Heart right ventricle (tissue), 16 donors: ENCODE results near the gene PANX2. TPM values are rescaled to one million over a fixed set of nuclear protein-coding genes. Genes with fewer than 3 reads are reported as not detected.

ENCODE experiments used
- ATAC-seq, 8 donors: fragments of 200-7000 bp; cut with Tn5 transposase; one replicate each; pipeline ENCODE4 v1.9.1; 2020; ENCODE audit warnings: mild to moderate bottlenecking in 8 of 8, moderate library complexity in 8 of 8, moderate number of reproducible peaks in 1 of 8
- DNase-seq, 2 donors: peaks; one replicate each; pipeline ENCODE4 v3.0.0-alpha.2; 2020
- H3K27ac ChIP-seq, 10 donors: fragments of 200-600 bp; sonication (generic) in 2 of 10; one replicate each; pipeline versions ENCODE4 v1.5.0 to v1.8.0; 2020 to 2022; ENCODE audit warnings: mild to moderate bottlenecking in 3 of 10
- H3K27me3 ChIP-seq, 7 donors: fragments of 200-600 bp; one replicate each; pipeline ENCODE4 v1.8.0; 2021 to 2022; ENCODE audit warnings: mild to moderate bottlenecking in 2 of 7
- H3K36me3 ChIP-seq, 9 donors: fragments of 200-600 bp; sonication (generic) in 1 of 9; one replicate each; pipeline versions ENCODE4 v1.5.0 to v1.8.0; 2020 to 2022; ENCODE audit warnings: mild to moderate bottlenecking in 2 of 9
- H3K4me1 ChIP-seq, 9 donors: fragments of 200-600 bp; sonication (generic) in 1 of 9; one replicate each; pipeline versions ENCODE4 v1.5.0 to v1.8.0; 2020 to 2022; ENCODE audit warnings: mild to moderate bottlenecking in 4 of 9
- H3K4me3 ChIP-seq, 10 donors: fragments of 200-600 bp; sonication (generic) in 2 of 10; one replicate each; pipeline versions ENCODE4 v1.5.0 to v1.8.0; 2020 to 2022; ENCODE audit warnings: mild to moderate bottlenecking in 7 of 10, moderate library complexity in 2 of 10
- H3K9me3 ChIP-seq, 11 donors: fragments of 200-600 bp in 10 of 11; sonication (generic) in 2 of 11; one replicate each; pipeline versions ENCODE4 v1.5.0 to v1.8.0; 2013 to 2022; ENCODE audit warnings: mild to moderate bottlenecking in 2 of 11, control low read depth in 1 of 11, moderate library complexity in 1 of 11
- WGBS, 2 donors: extraction: QIAGEN DNeasy Blood & Tissue Kit; methylation state at CpG; one replicate each; pipeline ENCODE4 v1.1.7; 2013; ENCODE audit warnings: inconsistent platforms in 1 of 2; 5-methylcytosine and 5-hydroxymethylcytosine counted together
- intact Hi-C, 10 donors: fragments of 100-400 bp; cut with DNase I; formaldehyde crosslinking; loops; one replicate each; pipeline versions ENCODE4 v1.11.1 to v1.14.2; 2022
- polyA plus RNA-seq, 2 donors: library from polyadenylated mRNA; stranded (reverse); fragments of 200-250 nt; gene quantifications; one replicate each; pipeline ENCODE4 v1.2.3, GENCODE V29; 2013
- total RNA-seq, 10 donors: library from RNA; stranded (reverse); fragmentation: NEBNext Ultra II Directional in 3 of 10; extraction: Animal tissue kit (Norgen Biotek cat#: 25700) in 3 of 10; gene quantifications; one replicate each; pipeline versions ENCODE4 v1.2.1 to v1.2.4, GENCODE V29; 2021 to 2023
- TF ChIP-seq, protein P1 (sequence below), 9 donors: fragments of 200-600 bp; sonication (generic) in 2 of 9; IDR thresholded peaks; one replicate each; pipeline versions ENCODE4 v1.5.0 to v1.8.0; 2021 to 2022; ENCODE audit warnings: antibody characterized with exemption in 9 of 9, mild to moderate bottlenecking in 5 of 9, moderate library complexity in 1 of 9
- donor health status: Arrhythmogenic right ventricular cardiomyopathy.
- donor health status: ischemic (EF 13 %, LVEDD 7.1; RV severe dilation, severe dysfunction).
- donor health status: healthy with polysubstance abuse.
- donor health status: DM: no; HTN: yes; CAD: no.
- donor health status: DM: no; HTN: no; CAD: no.
- donor health status: ischemic (EF 25% LVEDD 6.9; RV normal size, moderate dysfunction).
- donor health status: ischemic (EF 25% LVEDD 5.7; RV mildly dilated, moderate dysfunction).
- donor health status: healthy.
- donor health status: DM: yes; HTN: yes; CAD: no.
- donor health status: Ischemic cardiomyopathy.
- donor health status: ischemic (EF 35%, LVEDD 5.7; RV mildly dilated, moderate dysfunction).
- donor health status: nonischemic (EF 11% LVEDD 7.7; RV severe dilation, severe dysfunction).
- donor health status: DM: yes; HTN: yes; CAD: no.
- donor health status: PGD.
- donor health status: ischemic (EF 29% LVEDD 5.4; RV normal size, mild dysfunction).
- donor health status: nonischemic (EF 23%, LVEDD 6.1; RV moderate dilation, normal function).

The PANX2 gene
- total and polyA plus RNA-seq, 12 donors: 0.07 to 0.61 (median 0.21) TPM; not detected in 3

DNA sequence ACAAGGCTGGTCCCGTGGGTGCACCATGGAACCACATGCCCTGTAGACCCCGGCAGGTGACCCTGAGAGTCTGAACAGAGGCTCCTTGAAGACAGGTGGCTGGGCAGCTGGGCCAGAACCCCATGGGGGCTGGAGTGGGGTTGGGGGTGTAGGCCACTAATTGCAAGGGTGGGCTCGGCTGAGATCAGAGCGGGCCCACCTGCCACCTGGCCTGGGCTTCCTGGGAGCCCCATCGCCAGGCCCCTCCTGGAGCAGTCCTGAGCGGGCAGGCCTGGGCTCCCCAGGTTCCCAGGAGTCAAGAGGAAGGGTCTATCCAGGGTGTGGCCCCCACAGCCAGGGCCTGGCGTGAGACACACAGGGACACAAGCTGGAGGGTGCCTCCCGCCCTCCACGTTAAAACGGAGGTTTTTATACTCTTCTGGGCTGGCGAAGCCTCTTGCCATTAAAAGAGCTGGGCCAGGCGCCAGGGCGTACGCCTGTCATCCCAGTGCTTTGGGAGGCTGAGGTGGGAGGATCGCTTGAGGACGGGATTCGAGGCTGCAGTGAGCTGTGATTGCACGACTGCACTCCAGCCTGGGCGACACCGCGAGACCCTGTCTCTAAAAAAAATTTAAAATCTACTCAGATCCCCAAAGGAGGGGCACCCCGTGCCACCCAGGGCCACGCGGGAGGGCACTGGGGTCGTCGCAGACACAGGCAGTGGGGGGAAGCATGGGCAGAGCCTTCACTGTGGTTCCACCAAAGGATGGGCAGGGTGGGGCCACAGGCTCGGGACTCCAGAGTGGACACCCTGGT lies 10.4 kb downstream of the PANX2 start:
- no peak for ATAC-seq
- peaks cover 10 to 29% (median 23%) of the 10 kb centered on the region in 9 donors for H3K4me1 ChIP-seq
- H3K9me3 ChIP-seq: no peaks in the 10 kb centered on the region
- WGBS, 2 donors: 92 to 94% methylated on average over 27 of the region's 27 CpGs
- TF ChIP-seq, protein P1, sequence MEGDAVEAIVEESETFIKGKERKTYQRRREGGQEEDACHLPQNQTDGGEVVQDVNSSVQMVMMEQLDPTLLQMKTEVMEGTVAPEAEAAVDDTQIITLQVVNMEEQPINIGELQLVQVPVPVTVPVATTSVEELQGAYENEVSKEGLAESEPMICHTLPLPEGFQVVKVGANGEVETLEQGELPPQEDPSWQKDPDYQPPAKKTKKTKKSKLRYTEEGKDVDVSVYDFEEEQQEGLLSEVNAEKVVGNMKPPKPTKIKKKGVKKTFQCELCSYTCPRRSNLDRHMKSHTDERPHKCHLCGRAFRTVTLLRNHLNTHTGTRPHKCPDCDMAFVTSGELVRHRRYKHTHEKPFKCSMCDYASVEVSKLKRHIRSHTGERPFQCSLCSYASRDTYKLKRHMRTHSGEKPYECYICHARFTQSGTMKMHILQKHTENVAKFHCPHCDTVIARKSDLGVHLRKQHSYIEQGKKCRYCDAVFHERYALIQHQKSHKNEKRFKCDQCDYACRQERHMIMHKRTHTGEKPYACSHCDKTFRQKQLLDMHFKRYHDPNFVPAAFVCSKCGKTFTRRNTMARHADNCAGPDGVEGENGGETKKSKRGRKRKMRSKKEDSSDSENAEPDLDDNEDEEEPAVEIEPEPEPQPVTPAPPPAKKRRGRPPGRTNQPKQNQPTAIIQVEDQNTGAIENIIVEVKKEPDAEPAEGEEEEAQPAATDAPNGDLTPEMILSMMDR (IDR thresholded peaks at IDR 0.05): no peak
- H3K27me3 ChIP-seq: peaks cover 0 to 42% (median 35%) of the 10 kb centered on the region in 7 donors
- no peaks in the 10 kb centered on the region for H3K36me3 ChIP-seq
- H3K27ac ChIP-seq: no peak overlapping the region
- H3K4me3 ChIP-seq: no peak overlapping the region
- no peak for DNase-seq
- intact Hi-C loops: no loop called here

DNA sequence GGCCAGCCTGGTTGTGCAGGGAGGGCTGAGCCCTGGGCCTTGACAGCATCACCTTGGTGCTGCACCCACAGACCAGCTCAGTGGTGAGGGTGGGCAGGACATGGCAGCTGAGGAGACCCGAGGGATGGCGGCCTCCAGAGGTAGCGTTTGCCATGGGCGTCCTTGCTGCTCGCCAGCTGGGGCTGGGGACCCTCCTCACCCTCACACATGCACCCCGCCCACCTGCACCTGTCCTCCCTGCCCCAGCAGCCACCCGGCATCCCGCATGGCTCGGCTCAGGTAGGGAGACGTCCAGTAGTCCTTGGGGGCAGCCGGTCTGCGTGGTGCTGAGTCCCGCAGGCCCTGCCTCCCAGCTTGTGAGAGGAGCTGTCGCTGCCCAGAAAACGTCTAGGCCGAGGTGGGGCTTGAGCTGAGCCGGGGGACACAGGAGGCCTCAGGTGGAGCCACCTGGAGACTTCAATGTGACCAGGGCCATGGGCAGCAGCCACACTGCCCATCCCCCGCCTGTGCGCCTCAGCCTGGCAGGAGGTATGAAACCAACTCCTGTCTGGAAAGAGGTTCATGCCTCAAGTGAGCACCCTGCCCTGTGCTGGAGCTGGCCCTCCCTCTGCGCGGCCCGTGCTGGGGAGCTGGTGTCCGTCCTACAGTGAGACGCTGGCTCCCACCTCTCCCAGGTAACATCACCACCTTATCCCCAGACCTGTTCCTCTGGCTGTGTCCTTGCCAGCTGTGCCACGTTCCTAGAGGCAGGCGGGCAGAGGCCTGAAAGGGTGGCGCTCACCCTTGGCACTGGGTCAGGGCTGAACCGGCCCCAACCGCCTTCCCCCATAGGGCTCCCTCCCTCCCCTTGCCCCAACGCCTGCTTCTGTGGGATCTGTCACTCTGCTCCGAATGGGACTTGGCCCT lies 11.9 kb downstream of the PANX2 start:
- intact Hi-C loops: no loop called here
- TF ChIP-seq, protein P1 (IDR thresholded peaks at IDR 0.05): no peak
- Histone ChIP-seq H3K36me3 (no peaks in the 10 kb centered on the region), H3K27me3 (peaks cover 0 to 28% (median 24%) of the 10 kb centered on the region in 7 donors), H3K4me1 (peaks cover 10 to 40% (median 34%) of the 10 kb centered on the region in 9 donors), H3K27ac (no peak overlapping the region), H3K9me3 (no peaks in the 10 kb centered on the region), H3K4me3 (no peak overlapping the region)
- ATAC-seq: peak in 3 of 8 donors; percentile 6 to 22 (median 16)
- DNase-seq: no peak
- 76 to 83% methylated on average over 31 of the region's 31 CpGs for WGBS, 2 donors

DNA sequence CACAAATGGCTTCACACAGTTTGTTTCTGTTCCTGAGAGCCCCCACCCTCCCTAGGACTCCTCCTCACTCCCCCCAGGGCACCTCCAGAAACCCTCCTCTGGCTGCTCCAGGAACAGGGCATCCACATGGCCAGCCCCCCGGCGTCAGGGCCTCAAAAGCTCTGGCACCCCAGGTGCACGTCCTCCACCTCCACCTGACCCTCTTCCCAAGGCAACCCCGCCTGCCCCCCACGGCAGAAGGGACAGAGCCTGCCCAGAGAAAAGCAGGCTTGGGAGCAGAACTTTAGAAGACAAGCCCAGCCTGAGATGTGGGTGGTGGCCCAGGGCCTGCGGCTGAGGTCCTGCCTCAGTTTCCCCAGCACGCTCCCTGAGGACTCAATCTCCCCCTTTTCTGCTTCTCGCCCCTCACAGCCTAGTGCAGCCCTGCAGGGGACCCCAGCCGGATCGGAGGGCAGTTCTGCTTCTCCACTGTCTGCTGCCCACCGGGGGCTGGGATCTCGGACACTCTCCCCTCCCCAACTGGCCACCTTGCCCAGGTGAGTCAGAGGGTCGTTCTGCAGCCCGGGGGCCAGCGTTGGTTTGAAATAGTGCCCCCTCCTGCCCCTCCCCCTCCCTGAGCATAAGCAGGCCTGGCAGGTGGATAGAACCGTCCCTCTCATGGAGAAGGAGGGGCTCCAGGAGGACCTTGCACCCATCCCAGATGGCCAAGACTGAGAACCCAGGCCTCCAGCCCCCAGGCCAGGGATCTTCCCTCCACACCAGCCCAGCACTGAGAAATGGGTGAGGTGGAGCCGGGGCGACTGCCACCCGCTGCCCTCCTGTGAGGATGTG lies 12.8 kb downstream of the PANX2 start:
- intact Hi-C loops: no loop called here

More for the DNA sequence above, 12.8 kb downstream of the PANX2 start:
- Histone ChIP-seq H3K36me3 (no peaks in the 10 kb centered on the region), H3K4me3 (no peak overlapping the region), H3K27me3 (peaks cover 0 to 19% (median 15%) of the 10 kb centered on the region in 7 donors), H3K27ac (peak overlapping the region in 8 of 10 donors; percentile 5 to 91 (median 57)), H3K9me3 (no peaks in the 10 kb centered on the region), H3K4me1 (peaks cover 10 to 42% (median 36%) of the 10 kb centered on the region in 9 donors)
- ATAC-seq (peak in 1 of 8 donors; percentile 1), DNase-seq (no peak)
- 85 to 86% methylated on average over 18 to 19 of the region's 19 CpGs for WGBS, 2 donors
- TF ChIP-seq, protein P1 (IDR thresholded peaks at IDR 0.05): no peak
